ENCODE results near the gene C12orf76.

C12orf76 gene

DNA sequence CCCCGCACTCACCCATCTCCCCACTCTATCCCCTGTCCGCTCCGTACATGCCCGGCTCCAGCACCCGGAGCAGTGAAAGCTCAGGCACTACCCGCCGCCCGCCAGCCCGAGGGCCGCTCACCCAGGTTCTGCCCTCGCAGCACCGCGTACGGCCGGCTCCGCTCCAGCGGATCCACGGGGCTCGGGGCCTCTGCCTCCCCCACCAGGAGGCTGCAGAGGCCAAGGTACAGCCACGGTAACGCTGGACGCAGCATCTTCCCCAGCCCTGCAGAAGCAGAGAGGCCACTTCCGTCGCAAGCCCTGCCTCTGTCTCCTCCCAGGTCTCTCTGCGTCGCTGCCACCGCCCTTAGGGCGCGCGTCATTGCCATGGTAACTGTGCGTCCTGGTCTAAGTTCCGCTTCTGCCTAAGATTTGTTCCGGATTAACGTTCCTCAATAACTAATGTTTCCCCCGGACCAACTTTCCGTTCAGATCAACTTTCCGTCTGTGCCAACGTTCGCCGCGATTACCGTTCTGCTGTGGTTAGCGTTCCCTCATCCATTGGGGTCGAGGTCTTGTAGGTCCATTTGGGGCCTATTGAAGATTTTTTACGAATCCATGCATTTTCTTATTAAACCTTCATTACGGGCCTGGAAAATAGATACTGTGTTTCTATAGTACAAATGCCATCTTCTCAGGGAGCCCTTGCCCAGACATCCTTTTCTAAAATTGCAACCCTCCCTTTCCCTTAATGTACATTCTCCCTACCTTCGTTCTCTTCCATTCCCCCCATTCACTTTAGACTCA is at the start of gene C12orf76 (continued):
- TF ChIP-seq, protein P1, sequence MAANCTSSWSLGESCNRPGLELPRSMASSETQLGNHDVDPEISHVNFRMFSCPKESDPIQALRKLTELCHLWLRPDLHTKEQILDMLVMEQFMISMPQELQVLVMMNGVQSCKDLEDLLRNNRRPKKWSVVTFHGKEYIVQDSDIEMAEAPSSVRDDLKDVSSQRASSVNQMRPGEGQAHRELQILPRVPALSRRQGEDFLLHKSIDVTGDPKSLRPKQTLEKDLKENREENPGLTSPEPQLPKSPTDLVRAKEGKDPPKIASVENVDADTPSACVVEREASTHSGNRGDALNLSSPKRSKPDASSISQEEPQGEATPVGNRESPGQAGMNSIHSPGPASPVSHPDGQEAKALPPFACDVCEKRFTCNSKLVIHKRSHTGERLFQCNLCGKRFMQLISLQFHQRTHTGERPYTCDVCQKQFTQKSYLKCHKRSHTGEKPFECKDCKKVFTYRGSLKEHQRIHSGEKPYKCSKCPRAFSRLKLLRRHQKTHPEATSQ (tag by site-specific recombination; IDR thresholded peaks at IDR 0.05) = peak; percentile 95; the same call in 1 of the 2 replicates
- TF ChIP-seq, protein P2, sequence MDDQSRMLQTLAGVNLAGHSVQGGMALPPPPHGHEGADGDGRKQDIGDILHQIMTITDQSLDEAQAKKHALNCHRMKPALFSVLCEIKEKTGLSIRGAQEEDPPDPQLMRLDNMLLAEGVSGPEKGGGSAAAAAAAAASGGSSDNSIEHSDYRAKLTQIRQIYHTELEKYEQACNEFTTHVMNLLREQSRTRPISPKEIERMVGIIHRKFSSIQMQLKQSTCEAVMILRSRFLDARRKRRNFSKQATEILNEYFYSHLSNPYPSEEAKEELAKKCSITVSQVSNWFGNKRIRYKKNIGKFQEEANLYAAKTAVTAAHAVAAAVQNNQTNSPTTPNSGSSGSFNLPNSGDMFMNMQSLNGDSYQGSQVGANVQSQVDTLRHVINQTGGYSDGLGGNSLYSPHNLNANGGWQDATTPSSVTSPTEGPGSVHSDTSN (CRISPR knock-in tag; IDR thresholded peaks at IDR 0.05) = peak; percentile 63; the same call in 1 of the 2 replicates
- TF ChIP-seq ZNF223 (tag by site-specific recombination; IDR thresholded peaks at IDR 0.05) (no peak), SP7 (tag by site-specific recombination; IDR thresholded peaks at IDR 0.05) (peak; percentile 96), ZNF202 (tag by site-specific recombination; IDR thresholded peaks at IDR 0.05; ENCODE audit: borderline replicate concordance) (no peak), OSR2 (tag by site-specific recombination; IDR thresholded peaks at IDR 0.05) (peak; percentile 30; the same call in 1 of the 2 replicates), ZNF621 (tag by site-specific recombination; IDR thresholded peaks at IDR 0.05) (no peak), MEIS1 (CRISPR knock-in tag; IDR thresholded peaks at IDR 0.05; ENCODE audit: borderline replicate concordance) (no peak), ZNF10 (tag by site-specific recombination; IDR thresholded peaks at IDR 0.05) (no peak), ZIC2 (tag by site-specific recombination; IDR thresholded peaks at IDR 0.05) (no peak), ZNF658 (tag by site-specific recombination; IDR thresholded peaks at IDR 0.05) (no peak), ZFP41 (tag by site-specific recombination; IDR thresholded peaks at IDR 0.05; ENCODE audit: borderline replicate concordance) (no peak), TCF7L2 (IDR thresholded peaks at IDR 0.05; ENCODE audit: borderline replicate concordance, low read depth, low read length) (no peak), ZNF394 (tag by site-specific recombination; IDR thresholded peaks at IDR 0.05; ENCODE audit: borderline replicate concordance) (peak; percentile 69; the same call in 1 of the 2 replicates), ZNF558 (tag by site-specific recombination; IDR thresholded peaks at IDR 0.05) (peak; percentile 79; the same call in 1 of the 2 replicates), ZNF416 (tag by site-specific recombination; IDR thresholded peaks at IDR 0.05) (no peak), ZNF837 (tag by site-specific recombination; IDR thresholded peaks at IDR 0.05) (no peak)
- TF ChIP-seq, protein P3, sequence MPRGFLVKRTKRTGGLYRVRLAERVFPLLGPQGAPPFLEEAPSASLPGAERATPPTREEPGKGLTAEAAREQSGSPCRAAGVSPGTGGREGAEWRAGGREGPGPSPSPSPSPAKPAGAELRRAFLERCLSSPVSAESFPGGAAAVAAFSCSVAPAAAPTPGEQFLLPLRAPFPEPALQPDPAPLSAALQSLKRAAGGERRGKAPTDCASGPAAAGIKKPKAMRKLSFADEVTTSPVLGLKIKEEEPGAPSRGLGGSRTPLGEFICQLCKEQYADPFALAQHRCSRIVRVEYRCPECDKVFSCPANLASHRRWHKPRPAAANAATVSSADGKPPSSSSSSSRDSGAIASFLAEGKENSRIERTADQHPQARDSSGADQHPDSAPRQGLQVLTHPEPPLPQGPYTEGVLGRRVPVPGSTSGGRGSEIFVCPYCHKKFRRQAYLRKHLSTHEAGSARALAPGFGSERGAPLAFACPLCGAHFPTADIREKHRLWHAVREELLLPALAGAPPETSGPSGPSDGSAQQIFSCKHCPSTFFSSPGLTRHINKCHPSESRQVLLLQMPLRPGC (tag by site-specific recombination; IDR thresholded peaks at IDR 0.05) = peak; percentile 86
- TF ChIP-seq, protein P4, sequence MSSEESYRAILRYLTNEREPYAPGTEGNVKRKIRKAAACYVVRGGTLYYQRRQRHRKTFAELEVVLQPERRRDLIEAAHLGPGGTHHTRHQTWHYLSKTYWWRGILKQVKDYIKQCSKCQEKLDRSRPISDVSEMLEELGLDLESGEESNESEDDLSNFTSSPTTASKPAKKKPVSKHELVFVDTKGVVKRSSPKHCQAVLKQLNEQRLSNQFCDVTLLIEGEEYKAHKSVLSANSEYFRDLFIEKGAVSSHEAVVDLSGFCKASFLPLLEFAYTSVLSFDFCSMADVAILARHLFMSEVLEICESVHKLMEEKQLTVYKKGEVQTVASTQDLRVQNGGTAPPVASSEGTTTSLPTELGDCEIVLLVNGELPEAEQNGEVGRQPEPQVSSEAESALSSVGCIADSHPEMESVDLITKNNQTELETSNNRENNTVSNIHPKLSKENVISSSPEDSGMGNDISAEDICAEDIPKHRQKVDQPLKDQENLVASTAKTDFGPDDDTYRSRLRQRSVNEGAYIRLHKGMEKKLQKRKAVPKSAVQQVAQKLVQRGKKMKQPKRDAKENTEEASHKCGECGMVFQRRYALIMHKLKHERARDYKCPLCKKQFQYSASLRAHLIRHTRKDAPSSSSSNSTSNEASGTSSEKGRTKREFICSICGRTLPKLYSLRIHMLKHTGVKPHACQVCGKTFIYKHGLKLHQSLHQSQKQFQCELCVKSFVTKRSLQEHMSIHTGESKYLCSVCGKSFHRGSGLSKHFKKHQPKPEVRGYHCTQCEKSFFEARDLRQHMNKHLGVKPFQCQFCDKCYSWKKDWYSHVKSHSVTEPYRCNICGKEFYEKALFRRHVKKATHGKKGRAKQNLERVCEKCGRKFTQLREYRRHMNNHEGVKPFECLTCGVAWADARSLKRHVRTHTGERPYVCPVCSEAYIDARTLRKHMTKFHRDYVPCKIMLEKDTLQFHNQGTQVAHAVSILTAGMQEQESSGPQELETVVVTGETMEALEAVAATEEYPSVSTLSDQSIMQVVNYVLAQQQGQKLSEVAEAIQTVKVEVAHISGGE (tag by site-specific recombination; conservative IDR thresholded peaks at IDR 0.05; ENCODE audit: low read depth) = peak; percentile 99
- TF ChIP-seq, protein P5, sequence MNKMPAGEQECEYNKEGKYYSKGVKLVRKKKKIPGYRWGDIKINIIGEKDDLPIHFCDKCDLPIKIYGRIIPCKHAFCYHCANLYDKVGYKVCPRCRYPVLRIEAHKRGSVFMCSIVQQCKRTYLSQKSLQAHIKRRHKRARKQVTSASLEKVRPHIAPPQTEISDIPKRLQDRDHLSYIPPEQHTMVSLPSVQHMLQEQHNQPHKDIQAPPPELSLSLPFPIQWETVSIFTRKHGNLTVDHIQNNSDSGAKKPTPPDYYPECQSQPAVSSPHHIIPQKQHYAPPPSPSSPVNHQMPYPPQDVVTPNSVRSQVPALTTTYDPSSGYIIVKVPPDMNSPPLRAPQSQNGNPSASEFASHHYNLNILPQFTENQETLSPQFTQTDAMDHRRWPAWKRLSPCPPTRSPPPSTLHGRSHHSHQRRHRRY (tag by site-specific recombination; IDR thresholded peaks at IDR 0.05) = no peak
- TF ChIP-seq, protein P6, sequence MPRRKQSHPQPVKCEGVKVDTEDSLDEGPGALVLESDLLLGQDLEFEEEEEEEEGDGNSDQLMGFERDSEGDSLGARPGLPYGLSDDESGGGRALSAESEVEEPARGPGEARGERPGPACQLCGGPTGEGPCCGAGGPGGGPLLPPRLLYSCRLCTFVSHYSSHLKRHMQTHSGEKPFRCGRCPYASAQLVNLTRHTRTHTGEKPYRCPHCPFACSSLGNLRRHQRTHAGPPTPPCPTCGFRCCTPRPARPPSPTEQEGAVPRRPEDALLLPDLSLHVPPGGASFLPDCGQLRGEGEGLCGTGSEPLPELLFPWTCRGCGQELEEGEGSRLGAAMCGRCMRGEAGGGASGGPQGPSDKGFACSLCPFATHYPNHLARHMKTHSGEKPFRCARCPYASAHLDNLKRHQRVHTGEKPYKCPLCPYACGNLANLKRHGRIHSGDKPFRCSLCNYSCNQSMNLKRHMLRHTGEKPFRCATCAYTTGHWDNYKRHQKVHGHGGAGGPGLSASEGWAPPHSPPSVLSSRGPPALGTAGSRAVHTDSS (tag by site-specific recombination; IDR thresholded peaks at IDR 0.05) = no peak
- TF ChIP-seq, protein P7, sequence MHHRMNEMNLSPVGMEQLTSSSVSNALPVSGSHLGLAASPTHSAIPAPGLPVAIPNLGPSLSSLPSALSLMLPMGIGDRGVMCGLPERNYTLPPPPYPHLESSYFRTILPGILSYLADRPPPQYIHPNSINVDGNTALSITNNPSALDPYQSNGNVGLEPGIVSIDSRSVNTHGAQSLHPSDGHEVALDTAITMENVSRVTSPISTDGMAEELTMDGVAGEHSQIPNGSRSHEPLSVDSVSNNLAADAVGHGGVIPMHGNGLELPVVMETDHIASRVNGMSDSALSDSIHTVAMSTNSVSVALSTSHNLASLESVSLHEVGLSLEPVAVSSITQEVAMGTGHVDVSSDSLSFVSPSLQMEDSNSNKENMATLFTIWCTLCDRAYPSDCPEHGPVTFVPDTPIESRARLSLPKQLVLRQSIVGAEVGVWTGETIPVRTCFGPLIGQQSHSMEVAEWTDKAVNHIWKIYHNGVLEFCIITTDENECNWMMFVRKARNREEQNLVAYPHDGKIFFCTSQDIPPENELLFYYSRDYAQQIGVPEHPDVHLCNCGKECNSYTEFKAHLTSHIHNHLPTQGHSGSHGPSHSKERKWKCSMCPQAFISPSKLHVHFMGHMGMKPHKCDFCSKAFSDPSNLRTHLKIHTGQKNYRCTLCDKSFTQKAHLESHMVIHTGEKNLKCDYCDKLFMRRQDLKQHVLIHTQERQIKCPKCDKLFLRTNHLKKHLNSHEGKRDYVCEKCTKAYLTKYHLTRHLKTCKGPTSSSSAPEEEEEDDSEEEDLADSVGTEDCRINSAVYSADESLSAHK (tag by site-specific recombination; IDR thresholded peaks at IDR 0.05) = peak; percentile 59
- TF ChIP-seq, protein P8, sequence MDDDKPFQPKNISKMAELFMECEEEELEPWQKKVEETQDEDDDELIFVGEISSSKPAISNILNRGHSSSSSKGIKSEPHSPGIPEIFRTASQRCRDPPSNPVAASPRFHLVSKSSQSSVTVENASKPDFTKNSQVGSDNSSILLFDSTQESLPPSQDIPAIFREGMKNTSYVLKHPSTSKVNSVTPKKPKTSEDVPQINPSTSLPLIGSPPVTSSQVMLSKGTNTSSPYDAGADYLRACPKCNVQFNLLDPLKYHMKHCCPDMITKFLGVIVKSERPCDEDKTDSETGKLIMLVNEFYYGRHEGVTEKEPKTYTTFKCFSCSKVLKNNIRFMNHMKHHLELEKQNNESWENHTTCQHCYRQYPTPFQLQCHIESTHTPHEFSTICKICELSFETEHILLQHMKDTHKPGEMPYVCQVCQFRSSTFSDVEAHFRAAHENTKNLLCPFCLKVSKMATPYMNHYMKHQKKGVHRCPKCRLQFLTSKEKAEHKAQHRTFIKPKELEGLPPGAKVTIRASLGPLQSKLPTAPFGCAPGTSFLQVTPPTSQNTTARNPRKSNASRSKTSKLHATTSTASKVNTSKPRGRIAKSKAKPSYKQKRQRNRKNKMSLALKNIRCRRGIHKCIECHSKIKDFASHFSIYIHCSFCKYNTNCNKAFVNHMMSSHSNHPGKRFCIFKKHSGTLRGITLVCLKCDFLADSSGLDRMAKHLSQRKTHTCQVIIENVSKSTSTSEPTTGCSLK (tag by site-specific recombination; IDR thresholded peaks at IDR 0.05) = no peak
